GM20431 (cell line): ENCODE data around the gene ROMO1.
"Not testable (repeated sequence)": the region's sequence is repeated elsewhere in the genome, so short reads cannot be mapped to it uniquely, and the experiment has no call there.

Experiments
- in situ Hi-C: fragments of 300-500 bp; cut with MseI, MboI; formaldehyde crosslinking; loops from one replicate; pipeline ENCODE4 v1.15.0; 2020; ENCODE audit warnings: low sequenced_read_pairs; ENCODE audit not compliant: unreplicated experiment

The ROMO1 gene

DNA sequence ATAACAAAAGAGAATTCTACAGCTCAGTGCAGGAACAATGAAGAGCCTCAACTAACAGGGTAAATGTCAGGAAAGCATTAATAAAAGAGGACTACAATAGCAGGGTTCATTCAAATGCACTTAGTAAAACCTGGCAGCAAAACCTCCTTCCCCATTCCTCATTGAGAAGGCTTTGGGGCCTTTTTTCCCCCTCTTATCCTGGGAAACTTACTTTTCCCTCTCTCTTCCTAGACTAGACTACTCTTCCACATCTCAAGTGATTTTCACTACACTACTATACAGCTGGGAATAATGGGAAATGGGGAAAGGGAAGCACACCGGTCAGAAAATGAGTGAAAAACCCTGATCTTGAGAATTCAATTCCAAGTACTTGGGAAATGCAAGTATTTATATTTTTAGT lies 10.1 kb downstream of the ROMO1 start:
- in situ Hi-C loops = no loop called here

DNA sequence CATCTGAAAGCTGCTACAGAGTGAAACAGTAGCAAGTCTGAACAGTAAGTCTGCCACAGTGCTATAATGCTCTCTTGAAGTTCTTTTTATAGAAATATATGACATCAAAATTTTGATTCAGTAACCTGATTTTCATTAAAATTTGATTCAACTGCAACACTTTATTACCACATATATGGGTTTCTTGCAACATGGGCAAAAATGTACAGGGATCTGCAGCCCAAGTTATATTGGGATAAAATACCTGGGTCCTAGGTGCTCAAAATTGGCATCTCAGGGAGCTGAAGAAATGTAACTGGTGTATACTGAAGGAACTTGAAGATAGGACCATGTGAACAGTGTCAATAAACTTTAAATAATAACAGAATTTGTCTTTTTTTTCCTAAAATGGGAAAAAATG lies 10.8 kb downstream of the ROMO1 start:
- in situ Hi-C loops = no loop called here

DNA sequence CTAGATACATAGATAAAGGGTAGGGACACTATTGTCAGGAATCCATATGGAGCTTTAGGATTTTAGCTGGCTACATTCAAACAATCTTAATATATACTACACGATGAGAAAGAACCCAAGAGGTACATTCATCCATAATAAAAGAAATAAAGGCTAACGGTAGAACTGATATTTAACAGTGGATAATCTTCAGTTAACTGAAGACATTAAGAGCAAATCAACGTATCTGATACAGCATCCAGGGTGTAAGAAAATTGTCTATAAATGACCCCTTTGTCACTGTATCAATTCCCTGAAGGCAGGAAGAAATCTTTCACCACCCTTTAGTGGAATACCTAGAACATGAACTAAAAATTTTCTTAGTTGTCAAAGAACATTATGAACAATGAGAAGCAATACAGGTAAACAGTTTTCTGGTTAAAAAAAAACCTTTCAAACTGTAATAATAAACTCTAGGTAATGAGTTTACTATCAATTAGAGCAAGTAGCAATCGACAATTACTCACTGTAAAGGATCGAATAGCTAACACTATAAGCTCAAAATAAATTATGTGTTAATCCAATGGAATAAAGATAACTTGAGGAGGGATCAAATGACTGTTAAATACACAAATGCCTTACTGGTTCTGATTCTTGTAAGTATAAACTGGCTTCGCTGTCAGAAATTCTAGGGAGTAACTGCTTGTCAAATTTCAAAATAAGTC lies 11.8 kb downstream of the ROMO1 start:
- in situ Hi-C loops = no loop called here

DNA sequence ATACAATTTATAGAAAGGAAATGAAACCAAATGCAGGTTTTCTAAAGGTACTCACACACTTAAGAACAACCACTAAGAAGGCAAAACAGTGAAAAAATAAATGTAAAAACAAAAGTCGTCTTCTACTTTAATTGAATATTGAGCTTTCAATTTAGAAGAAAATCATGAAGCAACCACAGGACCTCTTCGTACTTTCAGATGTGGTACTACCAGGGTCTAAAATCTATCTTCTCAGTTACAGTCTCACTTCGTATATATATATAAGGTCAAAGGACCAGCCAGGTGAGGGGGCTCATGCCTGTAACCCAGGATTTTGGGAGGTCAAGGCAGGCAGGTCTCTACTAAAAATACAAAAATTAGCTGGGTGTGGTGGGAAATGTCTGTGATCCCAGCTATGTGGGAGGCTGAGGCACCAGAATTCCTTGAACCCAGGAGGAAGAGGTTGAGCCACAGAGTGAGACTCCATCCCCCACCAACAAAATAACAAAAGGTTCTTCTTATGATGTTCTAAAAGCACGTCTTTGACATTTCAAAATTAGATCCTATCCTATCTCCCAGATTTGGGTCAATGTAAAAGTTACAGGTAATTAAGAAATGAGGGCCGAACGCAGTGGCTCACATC lies 12.5 kb downstream of the ROMO1 start:
- in situ Hi-C loops = no loop called here

DNA sequence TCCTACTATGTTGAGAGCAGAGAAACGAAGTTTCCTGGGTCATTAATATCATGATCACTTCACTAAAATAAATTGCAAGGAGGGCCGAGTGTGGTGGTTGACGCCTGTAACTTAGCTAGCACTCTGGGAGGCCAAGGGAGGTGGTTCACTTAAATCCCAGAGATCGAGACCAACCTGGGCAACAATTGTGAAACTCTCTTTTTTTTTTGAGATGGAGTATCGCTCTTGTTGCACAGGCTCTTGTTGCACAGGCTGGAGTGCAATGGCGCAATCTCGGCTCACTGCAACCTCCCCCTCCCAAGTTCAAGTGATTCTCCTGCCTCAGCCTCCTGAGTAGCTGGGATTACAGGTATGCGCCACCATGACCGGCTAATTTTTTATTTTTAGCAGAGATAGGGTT lies 13.9 kb downstream of the ROMO1 start:
- in situ Hi-C loops = not testable (repeated sequence)

DNA sequence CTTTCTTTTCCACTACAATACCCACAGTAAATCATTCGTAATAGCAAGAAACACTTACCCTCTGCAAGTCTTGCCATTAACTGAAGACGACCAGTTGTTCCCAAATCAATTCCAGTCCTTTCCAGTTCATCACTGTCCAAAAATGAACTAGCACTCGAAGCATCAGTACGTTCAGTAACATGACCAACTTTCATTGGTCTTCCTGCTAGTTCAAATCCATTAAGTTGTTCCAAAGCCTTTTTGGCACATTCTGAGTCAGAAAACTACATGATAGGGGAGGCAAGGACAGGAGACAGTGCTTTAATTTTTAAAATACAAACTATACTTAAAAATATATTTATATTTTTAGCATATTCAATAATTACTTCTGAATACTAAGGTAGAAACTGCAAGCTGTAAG lies 14.9 kb downstream of the ROMO1 start:
- in situ Hi-C loops = no loop called here

DNA sequence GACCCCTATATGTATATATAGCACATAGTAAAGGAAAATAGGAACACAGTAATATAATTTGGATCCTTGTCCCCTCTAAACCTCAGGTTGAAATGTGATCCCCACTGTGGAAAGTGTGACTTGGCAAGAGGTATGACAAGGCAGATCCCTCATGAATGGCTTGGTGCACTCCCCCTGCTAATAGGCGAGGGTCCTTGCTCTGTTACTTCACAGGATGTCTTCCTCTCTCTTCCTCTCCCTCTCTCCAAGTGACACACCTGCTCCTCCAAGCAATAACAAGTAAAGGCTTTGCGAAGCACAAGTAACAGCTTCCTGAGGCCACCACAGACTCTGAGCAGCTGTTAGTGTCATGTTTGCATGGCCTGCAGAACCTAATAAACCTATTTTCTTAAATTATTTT lies 16.4 kb downstream of the ROMO1 start:
- in situ Hi-C loops = no loop called here

DNA sequence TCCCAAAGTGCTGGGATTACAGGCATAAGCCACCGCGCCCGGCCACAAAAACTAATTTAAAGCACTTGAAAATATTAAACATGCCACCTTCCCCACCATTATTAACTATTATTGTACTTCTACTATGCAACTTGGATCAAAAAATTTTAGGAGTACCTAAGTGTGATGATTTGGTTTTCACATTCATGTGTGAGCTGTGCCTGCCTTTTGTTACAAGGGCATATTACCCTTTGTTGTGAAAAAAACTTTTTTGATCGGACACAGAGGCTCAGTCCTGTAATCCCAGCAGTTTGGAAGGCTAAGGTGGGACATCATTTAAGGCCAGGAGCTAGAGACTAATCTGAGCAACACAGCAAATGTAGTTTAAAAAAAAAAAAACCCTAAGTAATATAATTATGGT lies 17.1 kb downstream of the ROMO1 start:
- in situ Hi-C loops = no loop called here

DNA sequence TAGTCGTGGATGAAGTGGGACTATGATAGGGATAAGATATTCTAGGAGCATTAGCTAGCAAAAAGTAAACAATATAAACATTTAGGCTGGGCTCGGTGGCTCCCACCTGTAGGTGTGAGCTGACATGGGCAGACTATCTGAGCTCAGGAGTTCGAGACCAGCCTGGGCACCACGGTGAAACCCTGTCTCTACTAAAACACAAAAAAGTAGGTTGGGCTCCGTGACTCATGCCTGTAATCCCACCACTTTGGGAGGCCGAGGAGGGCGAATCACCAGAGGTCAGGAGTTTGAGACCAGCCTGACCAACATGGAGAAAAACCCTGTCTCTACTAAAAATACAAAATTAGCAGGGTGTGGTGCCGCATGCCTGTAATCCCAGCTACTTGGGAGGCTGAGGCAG lies 19.1 kb downstream of the ROMO1 start:
- in situ Hi-C loops = not testable (repeated sequence)

DNA sequence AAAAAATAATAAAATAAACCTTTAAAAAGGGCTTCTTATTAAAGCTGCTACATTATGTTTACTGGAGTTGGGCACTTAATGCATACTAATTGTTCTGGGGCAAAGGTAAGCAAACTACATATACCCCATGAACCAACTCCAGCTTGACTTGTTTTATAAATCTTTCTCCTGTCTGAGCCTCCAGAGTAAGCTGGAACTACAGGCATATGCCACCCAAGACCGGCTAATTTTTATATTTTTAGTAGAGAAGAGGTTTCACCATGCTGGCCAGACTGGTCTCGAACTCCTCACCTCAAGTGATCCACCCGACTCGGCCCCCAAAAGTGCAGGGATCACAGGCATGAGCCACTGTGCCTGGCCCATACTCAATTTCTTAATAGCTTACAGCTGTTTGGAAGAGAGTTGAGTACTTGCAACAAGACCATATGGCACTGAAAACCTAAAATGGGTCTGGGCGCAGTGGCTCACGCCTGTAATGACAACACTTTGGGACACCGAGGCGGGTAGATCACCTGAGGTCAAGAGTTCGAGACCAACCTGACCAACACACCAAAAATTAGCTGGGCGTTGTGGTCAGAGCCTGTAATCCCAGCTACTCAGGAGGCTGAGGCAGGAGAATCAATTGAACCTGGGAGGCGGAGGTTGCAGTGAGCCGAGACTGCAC lies 19.9 kb downstream of the ROMO1 start:
- in situ Hi-C loops = no loop called here

DNA sequence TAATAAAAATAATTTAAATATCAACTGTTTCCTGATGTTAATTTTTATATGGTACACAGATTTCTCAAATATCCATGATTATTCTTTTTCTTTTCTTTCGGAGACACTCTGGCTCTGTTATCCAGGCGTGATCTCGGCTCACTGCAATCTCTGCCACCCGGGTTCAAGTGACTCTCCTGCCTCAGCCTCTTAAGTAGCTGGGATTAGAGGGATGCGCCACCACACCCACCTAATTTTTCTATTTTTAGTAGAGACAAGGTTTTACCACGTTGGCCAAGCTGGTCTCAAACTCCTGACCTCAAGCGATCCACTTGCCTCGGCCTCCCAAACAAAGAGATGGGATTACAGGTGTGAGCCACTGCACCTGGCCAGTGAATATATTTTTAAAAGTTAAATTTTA lies 20.5 kb downstream of the ROMO1 start:
- in situ Hi-C loops = no loop called here

DNA sequence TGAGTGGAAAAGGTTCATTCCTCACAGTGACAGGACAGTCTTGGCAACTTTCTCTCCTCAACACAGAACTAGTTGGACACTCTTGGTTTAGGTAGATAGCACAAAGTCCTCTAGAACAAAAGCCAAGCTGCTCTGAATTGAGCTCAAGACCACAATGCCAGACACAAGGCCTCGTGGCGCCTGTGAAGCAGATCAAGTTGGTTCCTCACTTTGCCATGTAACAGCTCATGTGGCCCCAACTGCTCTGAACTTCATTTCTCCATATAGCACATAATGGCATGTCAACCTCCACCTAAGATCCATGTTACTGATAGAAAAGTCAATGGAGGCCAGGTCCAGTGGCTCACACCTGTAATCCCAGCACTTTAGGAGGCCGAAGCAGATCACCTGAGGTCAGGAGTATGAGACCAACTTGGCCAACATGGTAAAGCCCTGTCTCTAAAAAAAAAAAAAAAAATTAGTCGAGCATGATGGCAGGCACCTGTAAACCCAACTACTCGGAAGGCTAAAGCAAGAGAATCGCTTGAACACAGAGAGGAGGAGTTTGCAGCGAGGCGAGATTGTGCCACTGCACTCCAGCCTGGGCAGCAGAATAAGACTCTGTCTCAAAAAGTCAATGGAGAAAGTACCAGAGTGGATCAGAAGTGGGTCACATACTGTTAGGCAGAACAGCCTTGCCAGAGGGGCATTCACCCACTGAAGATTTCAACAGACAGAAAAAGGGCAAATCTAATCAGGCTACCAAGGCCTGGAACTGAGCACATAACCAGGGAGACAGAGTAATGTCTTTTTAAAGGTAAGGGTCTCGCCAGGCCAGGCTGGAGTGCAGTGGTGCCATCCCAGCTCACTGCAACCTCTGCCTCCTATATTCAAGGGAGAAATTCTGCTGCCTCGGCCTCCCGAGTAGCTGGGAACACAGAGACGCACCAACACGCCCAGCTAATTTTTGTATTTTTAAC lies 21.2 kb downstream of the ROMO1 start:
- in situ Hi-C loops = no loop called here

DNA sequence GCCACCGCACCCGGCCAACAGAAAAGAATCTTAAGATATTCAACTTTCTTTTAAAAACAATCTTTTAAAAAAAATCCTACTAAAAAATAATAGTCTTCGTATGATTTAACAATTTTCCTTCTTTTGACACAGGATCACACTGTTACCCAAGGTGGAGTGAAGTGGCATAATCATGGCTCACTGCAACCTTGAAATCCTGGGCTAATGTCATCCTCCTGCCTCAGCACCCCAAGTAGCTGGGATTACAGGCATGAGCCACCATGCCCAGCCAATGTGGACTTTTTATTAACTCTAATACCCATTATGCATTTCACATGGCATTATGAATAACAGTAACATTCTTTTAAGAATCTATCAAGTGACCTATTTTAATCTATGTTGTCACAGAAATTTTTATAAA lies 22.0 kb downstream of the ROMO1 start:
- in situ Hi-C loops = no loop called here

DNA sequence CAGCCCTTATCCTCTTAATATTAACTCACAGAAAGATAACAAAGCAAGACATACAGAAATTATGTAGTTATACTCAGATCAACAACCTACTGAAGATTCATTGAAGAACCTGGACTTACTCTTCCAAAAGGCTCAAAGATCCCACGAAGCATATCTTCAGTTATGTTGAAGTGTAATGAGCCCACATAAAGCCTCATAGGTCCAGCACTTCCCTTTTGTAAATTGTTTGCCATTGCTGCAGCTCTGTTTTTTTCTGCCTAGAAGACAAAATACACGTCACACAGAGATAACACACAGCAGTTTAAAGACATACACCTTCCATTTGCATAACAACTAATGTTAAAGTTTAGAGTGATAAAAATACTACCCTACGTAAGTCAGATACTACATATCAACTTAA lies 22.4 kb downstream of the ROMO1 start:
- in situ Hi-C loops = no loop called here

DNA sequence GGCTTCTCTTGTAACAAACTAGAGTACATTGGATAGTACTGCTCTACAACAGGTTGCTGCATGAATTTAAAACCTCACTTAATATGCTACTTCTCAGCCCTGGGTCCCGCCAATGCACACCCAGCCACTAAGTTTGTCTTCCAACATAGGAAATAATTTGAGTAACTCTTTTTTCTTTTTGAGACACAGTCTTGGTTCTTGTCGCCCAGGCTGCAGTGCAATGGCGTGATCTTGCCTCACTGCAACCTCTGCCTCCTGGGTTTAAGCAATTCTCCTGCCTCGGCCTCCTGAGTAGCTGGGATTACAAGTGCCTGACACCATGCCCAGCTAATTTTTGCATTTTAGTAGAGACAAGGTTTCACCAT lies 24.1 kb downstream of the ROMO1 start:
- in situ Hi-C loops = not testable (repeated sequence)

DNA sequence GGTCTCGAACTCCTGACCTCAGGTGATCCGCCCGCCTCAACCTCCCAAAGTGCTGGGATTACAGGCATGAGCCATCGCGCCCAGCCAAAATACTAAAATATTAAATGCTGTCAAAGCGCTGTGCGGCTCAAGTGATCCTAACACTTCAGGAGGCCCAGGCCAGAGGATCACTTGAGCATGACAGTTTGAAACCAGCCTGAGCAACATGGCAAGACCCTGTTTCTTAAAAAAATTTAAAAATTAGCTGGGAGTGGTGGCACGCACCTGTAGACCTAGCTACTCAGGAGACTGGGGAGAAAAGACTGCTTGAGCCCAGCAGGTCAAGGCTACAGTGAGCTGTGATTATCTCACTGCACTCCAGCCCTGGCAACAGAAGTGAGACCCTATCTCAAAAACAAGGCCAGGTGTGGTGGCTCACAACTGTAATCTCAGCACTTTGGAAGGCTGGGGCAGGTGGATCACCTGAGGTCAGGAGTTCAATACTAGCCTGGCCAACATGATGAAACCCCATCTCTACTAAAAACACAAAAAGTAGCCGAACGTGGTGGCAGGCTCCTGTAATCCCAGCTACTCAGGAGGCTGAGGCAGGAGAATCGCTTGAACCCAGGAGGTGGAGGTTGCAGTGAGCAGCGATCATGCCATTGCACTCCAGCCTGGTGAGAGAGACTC lies 24.6 kb downstream of the ROMO1 start:
- in situ Hi-C loops = not testable (repeated sequence)

DNA sequence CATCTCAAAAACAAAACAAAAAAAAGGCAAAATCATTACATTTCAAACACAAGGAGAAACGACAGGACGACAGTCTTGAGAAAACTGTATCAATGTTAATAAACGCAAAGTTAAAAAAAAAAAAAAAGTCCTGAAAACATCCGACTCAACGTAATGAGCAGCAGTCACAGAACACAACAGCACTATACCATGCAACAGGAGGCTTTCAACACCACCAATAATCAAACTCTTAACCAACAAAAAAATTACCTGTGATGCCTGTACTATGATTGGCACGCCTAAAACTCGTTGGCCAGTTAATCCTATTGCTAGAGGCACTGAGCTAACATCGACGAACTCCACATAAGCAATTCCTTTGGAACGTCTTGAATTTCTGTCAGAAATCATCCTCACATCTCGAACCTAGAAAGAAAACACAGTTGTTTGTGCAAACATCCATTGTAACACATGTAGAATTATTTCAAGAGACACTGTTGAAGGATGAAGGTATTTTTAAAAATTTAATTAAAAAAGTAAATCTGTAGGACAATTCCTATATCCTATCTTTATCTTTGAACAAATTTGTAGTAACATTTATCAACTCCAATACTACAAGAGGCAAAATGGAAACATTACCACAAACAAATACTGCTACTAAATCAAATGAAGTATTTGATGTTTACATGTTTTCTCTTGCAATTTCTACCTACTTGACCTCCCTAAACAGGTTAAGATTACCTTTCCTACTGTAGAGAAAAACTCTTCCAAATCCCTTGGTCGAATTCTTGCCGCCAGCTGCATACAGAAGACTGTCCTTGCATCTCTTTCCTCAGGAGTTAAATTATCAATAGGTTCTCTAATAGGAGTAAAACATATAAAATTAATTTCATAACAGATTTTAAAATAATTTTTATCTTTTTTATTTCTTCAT lies 25.4 kb downstream of the ROMO1 start:
- in situ Hi-C loops = no loop called here

DNA sequence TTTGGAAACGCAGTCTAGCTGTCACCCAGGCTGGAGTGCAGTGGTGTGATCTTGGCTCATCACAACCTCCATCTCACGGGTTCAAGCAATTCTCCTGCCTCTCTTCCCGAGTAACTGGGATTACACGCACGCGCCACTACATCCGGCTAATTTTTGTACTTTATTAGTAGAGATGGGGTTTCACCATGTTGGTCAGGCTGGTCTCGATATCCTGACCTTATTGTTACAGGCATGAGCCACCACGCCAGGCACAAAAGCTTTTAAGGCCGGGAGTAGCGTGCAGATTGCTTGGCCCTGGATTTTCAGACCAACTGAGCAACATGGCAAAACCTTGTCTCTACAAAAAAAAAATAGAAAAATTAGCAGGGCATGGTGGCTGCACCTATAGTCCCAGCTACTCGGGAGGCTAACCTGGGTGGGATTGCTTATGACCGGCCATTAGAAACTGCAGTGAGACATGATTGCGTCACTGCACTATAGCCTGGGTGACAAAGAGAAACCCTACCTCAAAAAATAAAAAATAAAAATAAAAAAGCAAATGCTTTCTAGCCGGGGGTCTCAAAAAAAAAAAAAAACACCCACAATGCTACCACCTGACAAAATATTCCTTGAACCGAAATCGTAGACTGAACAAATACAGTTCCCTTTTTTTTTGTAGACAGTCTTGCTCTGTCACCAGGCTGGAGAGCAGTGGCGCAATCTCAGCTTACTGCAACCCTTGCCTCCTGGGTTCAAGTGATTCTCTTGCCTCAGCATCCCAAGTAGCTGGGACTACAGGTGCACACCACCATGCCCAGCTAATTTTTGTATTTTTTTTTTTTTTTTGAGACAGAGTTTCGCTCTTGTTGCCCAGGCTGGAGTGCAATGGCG lies 27.9 kb downstream of the ROMO1 start:
- in situ Hi-C loops = no loop called here
